Measurements from ENCODE around the gene TBC1D24.

TBC1D24 gene

DNA sequence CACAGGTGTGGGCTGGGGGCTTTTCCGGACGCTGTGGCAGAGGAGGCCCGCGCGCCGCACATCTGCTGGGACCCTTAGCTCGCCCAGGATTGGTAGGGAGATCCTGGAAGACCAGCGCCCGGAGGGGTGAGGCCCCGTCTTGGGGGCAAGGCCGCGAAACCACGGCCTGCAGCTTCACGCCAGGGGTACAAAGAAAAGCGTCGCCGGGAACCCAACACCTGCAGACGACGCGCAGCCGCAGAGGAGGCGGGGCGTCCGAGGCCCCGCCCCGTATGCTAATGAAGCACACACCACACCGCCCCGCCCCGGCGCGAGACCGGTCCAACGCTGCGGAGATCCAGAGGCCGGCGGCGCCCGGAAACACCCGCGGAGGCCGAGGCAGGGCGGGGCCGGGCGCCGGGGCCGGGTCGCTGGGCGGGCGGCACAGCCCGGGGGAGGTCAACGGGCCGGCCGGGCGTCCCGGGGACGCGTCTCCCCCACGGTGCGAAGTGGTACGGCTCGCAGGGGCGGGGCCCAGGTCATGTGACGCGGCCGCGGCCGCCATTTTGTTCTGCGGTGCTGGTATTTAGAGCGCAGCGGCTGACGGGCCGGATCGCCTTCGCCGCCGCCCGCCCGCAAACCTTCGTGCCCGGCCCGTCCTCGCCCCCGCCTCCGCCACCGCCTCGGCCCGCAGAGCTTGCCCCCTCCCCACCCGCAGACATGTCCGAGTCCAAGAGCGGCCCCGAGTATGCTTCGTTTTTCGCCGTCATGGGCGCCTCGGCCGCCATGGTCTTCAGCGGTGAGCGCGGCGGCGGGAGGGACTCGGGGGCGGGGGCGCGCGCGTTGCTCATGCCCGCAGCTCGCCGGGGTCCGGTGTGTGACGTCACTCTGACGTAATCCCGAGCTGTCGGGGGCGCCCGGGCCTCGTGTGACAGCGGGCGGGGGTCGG, 38.7 kb downstream of the TBC1D24 start, which contains the start of gene ATP6V0C:
Gene ATP6V0C, plus strand, starts transcription at position 548 of the 928 bp plus-strand sequence. Its CDS starts 152 bp downstream, at position 700.
- in situ Hi-C loops (cut with MboI; ENCODE audit: low sequenced_read_pairs): no loop called here

DNA sequence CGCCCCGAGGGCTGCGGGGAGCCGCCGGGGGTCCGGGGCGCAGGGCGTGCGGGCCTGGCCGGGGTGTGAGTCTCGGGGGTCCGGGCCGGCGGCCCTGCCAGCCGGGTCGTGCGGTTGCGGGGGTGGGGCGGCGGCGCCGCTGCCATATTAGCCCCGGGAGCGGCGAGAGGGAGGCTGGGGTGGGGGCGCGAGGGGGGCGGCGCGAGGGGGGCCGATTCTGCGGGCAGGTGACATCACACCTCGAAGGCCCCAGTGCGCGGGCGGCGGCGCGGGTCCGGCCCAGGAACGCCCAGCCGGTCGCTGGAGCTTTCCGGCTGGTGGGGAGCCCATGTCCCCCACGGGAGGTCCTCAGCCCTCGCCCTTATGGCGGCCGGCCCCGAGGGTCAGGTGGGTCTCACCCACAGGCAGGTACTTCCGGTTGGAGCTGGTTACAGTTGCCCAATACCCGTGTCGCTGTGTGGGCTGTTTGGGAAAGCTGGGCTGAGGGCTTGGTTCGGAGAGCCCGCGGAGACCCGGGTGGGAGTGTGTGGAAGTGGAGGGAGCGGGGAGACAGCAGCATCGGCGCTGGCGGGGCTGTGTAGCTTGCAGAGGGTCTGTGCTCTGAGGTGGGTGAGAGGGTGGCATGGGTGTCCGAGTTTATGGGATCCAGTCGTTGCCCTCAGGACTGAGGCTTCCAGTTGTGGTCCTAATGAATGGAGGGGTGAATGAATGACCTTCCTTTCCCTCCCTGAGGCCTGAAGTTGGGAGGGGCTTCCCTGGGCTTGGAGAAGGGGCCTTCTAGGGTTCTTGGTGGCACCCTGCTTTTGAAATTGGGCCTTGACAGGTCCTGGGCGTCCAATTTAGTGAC, 39.6 kb downstream of the TBC1D24 start:
- in situ Hi-C loops (cut with MboI; ENCODE audit: low sequenced_read_pairs): no loop called here

DNA sequence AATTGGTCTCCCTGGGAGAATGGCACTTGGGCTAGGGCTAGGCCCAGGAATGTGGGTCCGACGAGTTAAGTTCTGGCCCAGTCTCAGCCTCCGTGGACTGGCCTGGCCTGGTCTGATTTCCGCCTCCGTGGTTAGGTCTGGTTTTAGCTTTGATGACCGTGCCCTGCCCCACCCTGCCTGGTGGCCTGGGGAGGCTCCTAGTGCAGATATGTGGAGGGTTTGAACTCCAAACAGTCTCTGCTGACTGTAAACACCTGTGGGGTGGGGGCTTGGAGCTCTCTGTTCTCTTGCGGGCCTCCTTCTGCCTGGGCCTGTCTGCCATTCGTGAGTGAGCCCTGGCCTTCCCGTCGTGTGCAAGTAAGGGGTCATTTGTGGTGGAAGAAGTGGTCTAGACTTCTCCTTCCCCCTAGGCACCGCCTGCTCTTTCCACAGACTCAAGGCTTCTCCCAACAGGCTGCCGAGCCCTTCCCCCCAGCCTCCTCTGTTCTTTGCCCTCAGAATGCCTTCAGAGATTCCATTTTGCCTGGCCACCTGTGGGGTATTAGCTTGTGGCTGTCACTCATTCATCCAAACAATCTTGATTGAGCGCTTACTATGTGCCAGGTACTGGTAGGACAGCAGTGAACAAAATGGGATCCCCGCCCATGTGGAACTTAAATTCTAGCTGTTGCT, 40.4 kb downstream of the TBC1D24 start:
- in situ Hi-C loops (cut with MboI; ENCODE audit: low sequenced_read_pairs): no loop called here

DNA sequence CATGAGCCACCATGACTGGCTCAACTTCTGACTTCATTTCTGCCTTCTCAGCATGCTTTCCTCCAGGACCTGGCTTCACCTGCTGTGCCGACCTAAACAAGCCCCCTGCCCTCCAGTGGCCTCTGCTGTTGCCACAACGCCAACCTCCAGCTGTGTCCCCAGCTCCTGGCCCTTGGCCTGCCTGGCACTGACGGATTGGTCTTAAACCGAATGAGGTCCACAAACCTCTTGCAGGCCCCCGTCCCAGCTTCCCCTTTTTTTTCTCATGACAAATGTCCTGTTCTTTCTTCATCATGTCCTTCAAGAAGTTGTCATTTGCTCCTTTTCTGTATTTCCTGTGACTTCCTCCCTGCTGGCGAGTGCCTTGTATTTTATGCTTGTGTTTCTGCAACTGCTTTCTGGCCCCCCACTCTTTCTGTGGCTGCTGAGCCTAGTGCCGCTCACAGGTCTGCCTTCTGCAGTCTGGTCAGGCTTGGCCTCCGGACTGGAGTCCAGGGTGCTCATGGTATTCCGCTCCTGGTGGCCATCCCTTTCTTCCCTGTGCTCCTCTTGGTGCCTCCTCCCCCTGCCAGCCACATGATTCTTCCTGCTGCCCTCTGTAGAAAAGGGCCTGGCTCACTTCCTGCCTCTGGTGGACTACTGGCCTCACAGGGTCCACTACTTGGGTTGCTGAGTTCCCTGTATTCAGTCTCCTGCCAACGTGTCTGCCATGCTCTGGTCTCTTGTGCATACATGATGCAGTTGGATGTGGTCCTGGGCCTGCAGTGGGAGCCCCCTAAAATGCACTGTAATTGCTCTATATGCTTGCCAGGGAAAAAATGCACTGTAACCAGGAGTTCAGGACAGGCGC, 41.7 kb downstream of the TBC1D24 start:
- in situ Hi-C loops (cut with MboI; ENCODE audit: low sequenced_read_pairs): no loop called here

DNA sequence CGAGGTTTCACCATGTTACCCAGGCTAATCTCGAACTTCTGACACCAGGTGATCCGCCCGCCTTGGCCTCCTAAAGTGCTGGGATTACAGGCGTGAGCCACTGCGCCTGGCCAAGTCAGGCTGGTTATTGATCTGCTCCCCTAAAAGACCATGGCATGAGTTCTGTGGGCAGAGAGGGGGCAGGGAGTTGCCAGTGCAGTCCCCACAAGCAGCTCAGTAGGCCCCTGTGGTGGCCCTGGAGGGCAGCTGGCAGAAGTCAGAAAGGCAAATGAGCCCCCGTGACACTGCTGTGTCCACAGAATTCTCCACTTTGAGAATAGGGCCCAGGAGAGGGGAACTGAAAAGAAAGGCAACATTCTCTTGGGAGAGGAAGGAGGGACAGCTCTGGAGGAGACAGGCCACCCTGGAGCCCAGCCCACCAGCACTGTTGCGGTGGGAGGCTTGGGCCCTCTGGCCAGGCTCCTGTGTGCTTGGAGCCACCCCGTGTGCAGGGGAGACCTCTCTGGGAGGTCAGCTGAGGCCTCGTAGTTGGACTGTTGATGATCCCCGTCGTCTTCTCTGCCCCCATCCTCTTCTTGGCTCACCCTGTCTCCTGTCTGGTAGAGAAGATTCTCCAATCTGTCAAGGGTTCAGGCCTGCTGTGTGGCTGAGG, 43.2 kb downstream of the TBC1D24 start:
- in situ Hi-C loops (cut with MboI; ENCODE audit: low sequenced_read_pairs): no loop called here

DNA sequence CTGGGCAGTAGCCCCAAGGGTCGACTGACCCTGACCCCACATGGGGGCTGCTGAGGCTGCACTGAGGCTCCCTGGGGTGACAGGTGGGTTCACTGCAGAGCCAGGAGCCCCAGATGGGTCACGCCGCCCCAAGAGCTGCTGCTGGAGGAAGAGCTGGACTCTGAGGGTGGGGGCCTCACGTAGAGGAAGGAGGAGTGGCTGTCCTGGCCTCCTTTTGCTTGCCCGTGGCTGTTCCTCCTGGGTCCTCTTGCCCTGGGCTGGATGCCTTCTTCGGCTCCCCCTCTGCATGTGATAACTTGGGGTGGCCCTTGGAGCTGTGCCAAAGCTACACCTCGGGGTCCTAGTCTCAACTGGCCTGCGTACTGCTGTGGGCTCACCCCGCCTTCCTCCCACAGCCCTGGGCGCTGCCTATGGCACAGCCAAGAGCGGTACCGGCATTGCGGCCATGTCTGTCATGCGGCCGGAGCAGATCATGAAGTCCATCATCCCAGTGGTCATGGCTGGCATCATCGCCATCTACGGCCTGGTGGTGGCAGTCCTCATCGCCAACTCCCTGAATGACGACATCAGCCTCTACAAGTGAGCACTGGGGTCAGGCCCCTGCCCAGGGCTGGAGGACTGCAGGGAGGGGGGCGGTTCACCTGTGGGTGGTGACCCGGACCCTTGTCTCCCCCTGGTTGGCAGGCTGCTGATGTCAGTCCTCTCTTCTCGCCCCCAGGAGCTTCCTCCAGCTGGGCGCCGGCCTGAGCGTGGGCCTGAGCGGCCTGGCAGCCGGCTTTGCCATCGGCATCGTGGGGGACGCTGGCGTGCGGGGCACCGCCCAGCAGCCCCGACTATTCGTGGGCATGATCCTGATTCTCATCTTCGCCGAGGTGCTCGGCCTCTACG, 44.1 kb downstream of the TBC1D24 start:
- in situ Hi-C loops (cut with MboI; ENCODE audit: low sequenced_read_pairs): no loop called here

DNA sequence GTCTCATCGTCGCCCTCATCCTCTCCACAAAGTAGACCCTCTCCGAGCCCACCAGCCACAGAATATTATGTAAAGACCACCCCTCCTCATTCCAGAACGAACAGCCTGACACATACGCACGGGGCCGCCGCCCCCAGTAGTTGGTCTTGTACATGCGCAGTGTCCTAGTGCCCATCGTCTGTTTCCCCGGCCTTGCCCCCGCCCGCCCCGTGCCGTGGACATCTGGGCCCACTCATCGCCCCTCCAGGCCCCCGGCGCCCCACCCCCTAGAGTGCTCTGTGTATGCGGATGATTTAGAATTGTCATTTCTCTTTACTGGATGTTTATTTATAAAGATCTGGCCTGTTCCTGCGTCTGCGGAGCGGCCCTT, 44.8 kb downstream of the TBC1D24 start:
- in situ Hi-C loops (cut with MboI; ENCODE audit: low sequenced_read_pairs): no loop called here

DNA sequence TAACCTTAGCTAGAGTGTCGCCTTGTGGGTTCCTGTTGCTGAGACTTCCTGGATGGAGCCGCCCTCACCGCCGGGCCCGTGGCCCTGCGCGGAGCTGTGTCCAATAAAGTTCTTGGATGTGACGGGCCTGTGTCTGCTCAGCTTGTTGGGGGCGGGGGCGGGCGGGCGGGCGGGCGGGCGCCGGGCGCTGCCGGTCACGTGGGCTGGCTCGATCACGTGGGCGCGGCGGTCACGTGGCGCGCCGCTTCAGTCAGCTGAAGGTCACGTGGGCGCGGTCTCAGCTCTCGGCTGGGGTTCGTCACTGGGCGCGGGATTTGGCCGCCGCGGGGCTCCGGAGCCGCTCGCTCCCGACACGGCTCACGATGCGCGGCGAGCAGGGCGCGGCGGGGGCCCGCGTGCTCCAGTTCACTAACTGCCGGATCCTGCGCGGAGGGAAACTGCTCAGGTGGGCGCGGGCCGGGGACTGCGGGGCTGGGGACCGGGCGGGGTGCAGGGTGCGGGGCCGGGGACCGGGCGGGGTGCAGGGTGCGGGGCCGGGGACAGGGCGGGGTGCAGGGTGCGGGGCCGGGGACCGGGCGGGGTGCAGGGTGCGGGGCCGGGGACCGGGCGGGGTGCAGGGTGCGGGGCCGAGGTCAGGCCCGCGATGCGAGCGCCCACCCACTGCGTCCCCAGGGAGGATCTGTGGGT, 45.3 kb downstream of the TBC1D24 start, which contains the start of gene AMDHD2:
Gene AMDHD2, plus strand, starts transcription at position 275 of the 687 bp plus-strand sequence. Its CDS starts 88 bp downstream, at position 363.
- in situ Hi-C loops (cut with MboI; ENCODE audit: low sequenced_read_pairs): no loop called here

DNA sequence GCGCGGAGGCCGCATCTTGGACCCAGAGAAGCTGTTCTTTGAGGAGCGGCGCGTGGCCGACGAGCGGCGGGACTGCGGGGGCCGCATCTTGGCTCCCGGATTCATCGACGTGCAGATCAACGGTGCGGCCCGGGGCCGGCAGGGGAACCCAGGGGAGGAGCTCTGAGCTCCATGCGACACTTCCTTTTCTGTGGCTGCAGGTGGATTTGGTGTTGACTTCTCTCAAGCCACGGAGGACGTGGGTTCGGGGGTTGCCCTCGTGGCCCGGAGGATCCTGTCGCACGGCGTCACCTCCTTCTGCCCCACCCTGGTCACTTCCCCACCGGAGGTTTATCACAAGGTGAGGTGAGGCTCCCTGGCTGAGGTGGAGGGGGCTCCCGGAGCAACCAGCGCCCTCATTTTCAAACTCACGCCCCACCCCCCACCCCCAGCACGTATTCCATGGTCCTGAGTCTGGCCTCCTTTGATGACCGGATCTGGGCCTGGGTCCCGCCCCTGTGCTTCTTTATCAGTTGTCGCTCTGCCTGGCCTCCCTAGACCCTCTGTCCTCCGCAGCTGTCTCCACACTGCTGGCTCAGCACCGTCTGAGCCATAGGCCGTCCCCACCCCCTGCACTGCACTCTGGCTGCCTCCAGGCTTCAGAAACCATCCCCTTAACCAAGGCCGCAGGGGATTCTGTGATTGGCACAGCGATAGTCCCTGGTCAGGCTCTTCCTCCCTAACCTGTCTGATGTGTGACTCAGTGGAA, 46.0 kb downstream of the TBC1D24 start:
- in situ Hi-C loops (cut with MboI; ENCODE audit: low sequenced_read_pairs): no loop called here

DNA sequence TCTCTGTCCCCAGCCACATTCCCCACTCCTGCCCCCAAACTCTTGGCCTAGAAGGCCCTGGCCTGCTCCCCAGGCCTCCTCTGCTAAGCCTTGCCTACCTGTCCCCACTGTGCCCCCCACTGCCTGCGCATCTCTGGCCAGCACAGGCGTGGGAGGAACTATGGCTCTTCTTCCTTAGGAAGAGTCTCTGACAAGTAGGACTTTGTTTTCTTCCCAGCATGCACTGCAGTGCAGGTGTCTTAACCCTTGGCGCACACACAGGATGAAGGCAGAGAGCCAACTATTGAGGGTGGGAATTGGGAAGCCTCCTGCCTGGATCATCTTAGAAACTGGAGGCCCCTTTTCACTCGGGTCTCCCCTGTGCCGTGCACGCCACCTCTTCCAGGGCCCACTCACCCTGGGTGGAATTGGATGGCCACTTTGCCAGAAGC, 48.9 kb downstream of the TBC1D24 start:
- in situ Hi-C loops (cut with MboI; ENCODE audit: low sequenced_read_pairs): no loop called here

DNA sequence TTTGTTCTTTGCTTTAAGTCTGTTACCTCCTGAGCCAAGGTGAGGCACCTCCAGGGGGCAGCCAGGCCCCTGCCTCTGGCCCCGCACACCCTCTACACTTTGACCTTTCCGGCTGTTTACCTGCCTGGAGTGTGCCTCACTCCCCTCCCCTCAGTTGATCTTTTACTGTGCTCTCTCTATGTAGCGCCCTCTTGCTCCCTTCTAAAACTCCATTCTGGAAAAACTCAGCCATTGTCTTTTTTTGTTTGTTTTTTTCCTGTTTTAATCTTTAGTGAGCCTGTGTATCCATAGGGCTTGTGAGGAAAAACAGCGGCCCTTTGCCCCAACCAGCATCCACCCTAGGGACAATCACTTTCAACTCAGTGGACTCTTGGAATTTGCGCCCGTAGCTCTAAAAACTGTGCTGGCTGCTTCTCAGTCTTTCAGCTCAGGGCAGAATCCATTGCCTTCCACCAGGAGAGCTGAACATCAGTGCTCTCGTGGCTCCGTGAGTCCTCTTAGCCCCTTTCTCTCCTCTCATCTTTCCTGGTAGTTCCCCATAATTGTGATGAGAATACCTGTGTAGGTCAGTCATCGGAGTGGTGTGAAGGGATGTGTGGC, 49.5 kb downstream of the TBC1D24 start:
- in situ Hi-C loops (cut with MboI; ENCODE audit: low sequenced_read_pairs): no loop called here

DNA sequence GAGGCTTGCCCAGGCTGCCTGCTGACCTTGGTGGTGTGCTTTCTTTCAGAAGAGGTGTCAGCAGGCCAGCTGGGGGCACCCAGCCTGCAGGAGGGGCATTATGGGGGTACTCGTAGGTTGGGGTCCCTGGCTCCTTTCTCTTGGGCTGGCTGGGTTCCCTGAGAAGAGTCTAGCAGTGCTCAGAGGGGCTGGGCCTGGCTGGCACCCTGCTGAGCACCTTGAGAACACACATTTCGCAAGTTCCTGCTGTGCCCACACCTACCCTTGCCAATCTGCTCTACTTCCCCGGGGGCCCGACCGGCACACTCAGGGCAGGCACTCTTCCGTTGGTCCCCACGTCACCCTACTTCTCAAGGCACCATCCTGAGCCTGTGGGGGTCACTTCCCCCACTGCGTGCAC, 51.2 kb downstream of the TBC1D24 start:
- in situ Hi-C loops (cut with MboI; ENCODE audit: low sequenced_read_pairs): no loop called here

DNA sequence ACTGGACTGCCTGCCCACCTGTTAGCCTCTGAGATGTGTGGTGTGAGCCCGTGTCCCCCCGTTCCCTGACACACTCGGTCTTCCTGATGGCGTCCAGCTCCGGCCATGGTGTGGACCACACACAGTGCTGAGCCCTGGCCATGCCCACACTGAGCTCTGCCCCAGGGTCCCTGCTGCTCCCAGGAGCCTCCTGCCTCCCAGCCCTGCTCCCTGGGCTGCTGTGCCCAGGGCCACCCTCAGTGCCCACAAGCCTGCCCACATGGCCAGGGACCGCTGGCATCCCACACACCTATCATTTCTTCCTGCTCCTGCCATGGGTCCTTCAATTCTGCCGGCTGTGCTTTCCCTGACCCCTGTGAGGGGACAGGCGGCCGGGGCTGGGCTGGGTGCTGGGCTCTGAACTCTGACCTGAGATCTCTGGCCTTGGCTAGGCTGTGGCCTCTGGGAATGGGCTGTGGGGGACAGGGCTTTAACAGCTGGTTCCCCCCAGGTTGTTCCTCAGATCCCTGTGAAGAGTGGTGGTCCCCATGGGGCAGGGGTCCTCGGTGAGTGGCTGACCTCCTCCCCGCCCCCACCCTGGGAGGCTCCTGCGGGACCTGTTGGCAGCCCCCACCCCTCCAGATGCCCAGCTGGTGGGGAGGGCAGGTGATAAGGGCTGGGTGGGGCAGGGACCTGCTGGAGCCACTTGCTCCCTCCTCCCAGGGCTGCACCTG, 52.3 kb downstream of the TBC1D24 start:
- in situ Hi-C loops (cut with MboI; ENCODE audit: low sequenced_read_pairs): no loop called here

DNA sequence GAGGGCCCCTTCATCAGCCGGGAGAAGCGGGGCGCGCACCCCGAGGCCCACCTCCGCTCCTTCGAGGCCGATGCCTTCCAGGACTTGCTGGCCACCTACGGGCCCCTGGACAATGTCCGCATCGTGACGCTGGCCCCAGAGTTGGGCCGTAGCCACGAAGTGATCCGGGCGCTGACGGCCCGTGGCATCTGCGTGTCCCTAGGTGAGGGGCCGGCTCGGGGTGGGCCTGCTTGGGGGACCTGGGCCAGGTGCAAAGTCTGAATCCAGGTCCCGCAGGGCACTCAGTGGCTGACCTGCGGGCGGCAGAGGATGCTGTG, 52.8 kb downstream of the TBC1D24 start:
- in situ Hi-C loops (cut with MboI; ENCODE audit: low sequenced_read_pairs): no loop called here

DNA sequence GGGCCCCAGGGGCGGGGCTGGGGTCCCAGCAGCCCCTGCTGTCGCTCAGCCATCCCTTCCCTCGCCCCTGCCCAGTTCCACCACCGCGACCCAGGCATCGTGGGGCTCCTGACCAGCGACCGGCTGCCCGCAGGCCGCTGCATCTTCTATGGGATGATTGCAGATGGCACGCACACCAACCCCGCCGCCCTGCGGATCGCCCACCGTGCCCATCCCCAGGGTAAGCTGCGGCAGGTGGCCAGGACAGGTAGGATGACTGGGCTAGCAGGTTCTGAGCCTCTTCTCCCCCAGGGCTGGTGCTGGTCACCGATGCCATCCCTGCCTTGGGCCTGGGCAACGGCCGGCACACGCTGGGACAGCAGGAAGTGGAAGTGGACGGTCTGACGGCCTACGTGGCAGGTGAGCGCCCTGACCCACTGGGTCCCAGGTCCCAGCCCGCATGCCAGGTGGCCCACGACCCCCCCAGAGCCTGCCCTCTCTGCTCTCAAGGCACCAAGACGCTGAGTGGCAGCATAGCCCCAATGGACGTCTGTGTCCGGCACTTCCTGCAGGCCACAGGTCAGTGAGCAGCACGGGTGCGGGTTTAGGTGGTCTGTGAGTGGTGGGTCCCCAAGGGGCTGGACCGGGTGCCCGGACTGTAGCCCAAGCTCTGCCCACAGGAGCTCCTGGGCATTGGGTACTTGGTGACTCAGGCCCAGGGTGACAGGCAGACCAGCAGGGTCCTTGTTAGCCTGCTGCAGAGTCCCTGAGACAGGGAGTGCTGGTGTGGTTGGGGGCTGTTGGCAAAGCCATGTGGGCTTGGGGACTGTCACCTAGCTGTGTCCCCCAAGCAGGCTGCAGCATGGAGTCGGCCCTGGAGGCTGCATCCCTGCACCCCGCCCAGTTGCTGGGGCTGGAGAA, 53.5 kb downstream of the TBC1D24 start:
- in situ Hi-C loops (cut with MboI; ENCODE audit: low sequenced_read_pairs): no loop called here
